Suprapubic skin (tissue), 4 donors: Measurements from ENCODE around the gene CTCFL. TPM values are rescaled to one million over a fixed set of nuclear protein-coding genes. Genes with fewer than 3 reads are reported as not detected.
"Not testable (repeated sequence)": the region's sequence is repeated elsewhere in the genome, so short reads cannot be mapped to it uniquely, and the experiment has no call there.

Experiments used
- DNase-seq, 2 donors: peaks; one replicate each; pipeline ENCODE4 v3.0.0-alpha.2; 2019; ENCODE audit warnings: low spot score in 2 of 2
- H3K27ac ChIP-seq: fragments of 200-600 bp; sonication (generic); one replicate; pipeline ENCODE4 v1.5.1; 2019
- H3K27me3 ChIP-seq: fragments of 200-600 bp; sonication (generic); one replicate; pipeline ENCODE4 v1.5.1; 2019
- H3K36me3 ChIP-seq: fragments of 200-600 bp; sonication (generic); one replicate; pipeline ENCODE4 v1.5.1; 2019
- H3K4me1 ChIP-seq: fragments of 200-600 bp; sonication (generic); one replicate; pipeline ENCODE4 v1.5.1; 2019
- H3K4me3 ChIP-seq: fragments of 200-600 bp; sonication (generic); one replicate; pipeline ENCODE4 v1.5.1; 2019; ENCODE audit warnings: mild to moderate bottlenecking
- H3K9me3 ChIP-seq: fragments of 200-600 bp; sonication (generic); one replicate; pipeline ENCODE4 v1.5.1; 2019
- EP300 ChIP-seq: sonication (generic); formaldehyde crosslinking; IDR thresholded peaks from one replicate; pipeline ENCODE4 v1.6.1; 2017; ENCODE audit warnings: antibody characterized with exemption
- POLR2A ChIP-seq, 2 donors: fragments of 450-650 bp; IDR thresholded peaks; one replicate each; pipeline ENCODE4 v1.6.1; 2017; ENCODE audit warnings: antibody characterized with exemption in 2 of 2, mild to moderate bottlenecking in 2 of 2, moderate library complexity in 2 of 2
- POLR2AphosphoS5 ChIP-seq, 3 donors: sonication (generic); formaldehyde crosslinking; IDR thresholded peaks; one replicate each; pipeline ENCODE4 v1.6.1; 2017; ENCODE audit warnings: antibody characterized with exemption in 3 of 3
- WGBS: methylation state at CpG from one replicate; pipeline ENCODE4 v1.1.5; 2018; 5-methylcytosine and 5-hydroxymethylcytosine counted together
- total RNA-seq, 4 donors: library from RNA; depleted of rRNA; stranded (reverse); fragments of >200 nt; gene quantifications; one replicate each; pipeline ENCODE4 v1.1.0, GENCODE V29; 2016
- TF ChIP-seq, protein P1 (sequence below), 2 donors: fragments of 200-600 bp in 1 of 2; fragments of 450-650 bp in 1 of 2; sonication (generic) in 1 of 2; IDR thresholded peaks; one replicate each; pipeline ENCODE4 v1.5.1; 2016 to 2019; ENCODE audit warnings: antibody characterized with exemption in 2 of 2, mild to moderate bottlenecking in 1 of 2, moderate library complexity in 1 of 2

Gene CTCFL
- total RNA-seq, 4 donors from 2014 or later: not detected

DNA sequence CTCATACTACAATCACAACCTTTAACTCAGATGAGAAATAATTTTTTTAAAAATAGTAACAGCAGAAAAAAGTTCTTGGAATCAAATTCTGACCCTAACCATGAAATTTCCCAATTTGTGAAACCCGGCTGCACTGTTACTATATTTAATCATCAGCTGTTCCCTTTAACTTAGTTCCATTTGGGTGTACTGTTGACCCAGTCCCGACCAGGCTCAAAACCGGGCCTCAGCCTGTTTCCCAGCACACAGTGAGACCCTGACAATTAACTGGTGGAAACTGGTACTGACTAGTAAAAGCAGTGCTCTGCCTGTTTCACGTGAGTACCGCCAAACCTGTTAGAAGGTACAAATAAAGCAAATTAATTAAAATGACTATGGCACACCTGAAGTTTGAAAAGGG is 7.0 kb downstream of the CTCFL start:
- no peak for TF ChIP-seq POLR2A (IDR thresholded peaks at IDR 0.05)
- H3K27me3 ChIP-seq: no peaks in the 10 kb centered on the region
- no peak for DNase-seq
- WGBS: 91% methylated on average over 5 of the region's 5 CpGs
- H3K9me3 ChIP-seq: no peaks in the 10 kb centered on the region
- H3K27ac ChIP-seq: no peak overlapping the region
- H3K36me3 ChIP-seq: no peaks in the 10 kb centered on the region
- no peak overlapping the region for H3K4me3 ChIP-seq
- H3K4me1 ChIP-seq: peaks cover 8% of the 10 kb centered on the region

DNA sequence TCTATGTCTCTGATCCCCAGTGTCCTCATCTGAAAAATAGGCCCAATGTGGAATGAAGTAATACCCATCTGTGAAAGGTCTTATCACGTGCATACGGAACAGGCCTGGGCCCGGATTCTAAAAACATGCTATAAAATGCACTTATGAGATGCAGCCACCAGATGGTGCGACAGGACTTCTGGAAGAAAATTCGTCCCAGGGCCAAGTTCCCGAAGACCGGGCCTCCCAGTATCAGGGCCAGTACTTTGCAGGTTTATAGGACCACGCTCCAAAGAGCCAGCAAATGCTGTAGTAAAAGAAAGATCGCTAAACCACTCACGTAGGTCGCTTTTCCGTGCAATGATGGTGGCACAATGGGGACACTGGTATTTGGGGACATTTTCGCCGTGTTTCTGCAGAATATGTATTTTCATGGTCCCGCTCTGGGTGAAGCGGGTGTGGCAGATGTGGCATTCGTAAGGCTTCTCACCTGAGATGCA is 10.6 kb downstream of the CTCFL start:
- no peaks in the 10 kb centered on the region for H3K27me3 ChIP-seq
- TF ChIP-seq, protein P1, sequence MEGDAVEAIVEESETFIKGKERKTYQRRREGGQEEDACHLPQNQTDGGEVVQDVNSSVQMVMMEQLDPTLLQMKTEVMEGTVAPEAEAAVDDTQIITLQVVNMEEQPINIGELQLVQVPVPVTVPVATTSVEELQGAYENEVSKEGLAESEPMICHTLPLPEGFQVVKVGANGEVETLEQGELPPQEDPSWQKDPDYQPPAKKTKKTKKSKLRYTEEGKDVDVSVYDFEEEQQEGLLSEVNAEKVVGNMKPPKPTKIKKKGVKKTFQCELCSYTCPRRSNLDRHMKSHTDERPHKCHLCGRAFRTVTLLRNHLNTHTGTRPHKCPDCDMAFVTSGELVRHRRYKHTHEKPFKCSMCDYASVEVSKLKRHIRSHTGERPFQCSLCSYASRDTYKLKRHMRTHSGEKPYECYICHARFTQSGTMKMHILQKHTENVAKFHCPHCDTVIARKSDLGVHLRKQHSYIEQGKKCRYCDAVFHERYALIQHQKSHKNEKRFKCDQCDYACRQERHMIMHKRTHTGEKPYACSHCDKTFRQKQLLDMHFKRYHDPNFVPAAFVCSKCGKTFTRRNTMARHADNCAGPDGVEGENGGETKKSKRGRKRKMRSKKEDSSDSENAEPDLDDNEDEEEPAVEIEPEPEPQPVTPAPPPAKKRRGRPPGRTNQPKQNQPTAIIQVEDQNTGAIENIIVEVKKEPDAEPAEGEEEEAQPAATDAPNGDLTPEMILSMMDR (IDR thresholded peaks at IDR 0.05): peak; percentile 61 to 65
- no peak for TF ChIP-seq POLR2A (IDR thresholded peaks at IDR 0.05)
- peak; percentile 79 to 86 for DNase-seq
- no peak overlapping the region for H3K4me3 ChIP-seq
- H3K4me1 ChIP-seq: peaks cover 8% of the 10 kb centered on the region
- H3K36me3 ChIP-seq: no peaks in the 10 kb centered on the region
- WGBS: 31% methylated on average over 16 of the region's 17 CpGs
- H3K9me3 ChIP-seq: no peaks in the 10 kb centered on the region
- no peak overlapping the region for H3K27ac ChIP-seq

DNA sequence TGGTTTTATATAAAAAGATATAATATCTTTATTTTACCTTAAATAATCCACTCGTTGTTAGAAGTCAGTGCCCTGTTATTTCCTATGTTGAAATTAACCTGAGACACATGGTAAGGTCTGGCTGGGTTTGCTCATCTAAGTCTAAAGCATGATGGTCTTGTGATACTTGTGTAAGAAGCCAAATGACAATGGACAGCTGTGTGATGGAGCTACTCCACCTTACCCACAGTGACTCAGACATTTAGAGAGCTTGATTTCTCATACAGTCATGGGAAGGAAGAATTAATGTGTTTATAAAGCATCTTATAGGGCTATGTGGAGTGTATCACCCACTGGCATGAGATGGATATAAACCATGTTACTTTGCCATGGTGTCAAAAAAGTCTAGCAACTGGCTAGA is 11.7 kb downstream of the CTCFL start:
- Histone ChIP-seq H3K27ac (no peak overlapping the region), H3K36me3 (no peaks in the 10 kb centered on the region), H3K4me3 (no peak overlapping the region), H3K4me1 (peaks cover 8% of the 10 kb centered on the region), H3K27me3 (no peaks in the 10 kb centered on the region), H3K9me3 (no peaks in the 10 kb centered on the region)
- TF ChIP-seq POLR2A (IDR thresholded peaks at IDR 0.05) (no peak), POLR2AphosphoS5 (IDR thresholded peaks at IDR 0.05) (no peak), EP300 (no peak)
- TF ChIP-seq, protein P1 (IDR thresholded peaks at IDR 0.05): no peak
- 83% methylated on average over 1 of the region's 1 CpG for WGBS
- DNase-seq: no peak

DNA sequence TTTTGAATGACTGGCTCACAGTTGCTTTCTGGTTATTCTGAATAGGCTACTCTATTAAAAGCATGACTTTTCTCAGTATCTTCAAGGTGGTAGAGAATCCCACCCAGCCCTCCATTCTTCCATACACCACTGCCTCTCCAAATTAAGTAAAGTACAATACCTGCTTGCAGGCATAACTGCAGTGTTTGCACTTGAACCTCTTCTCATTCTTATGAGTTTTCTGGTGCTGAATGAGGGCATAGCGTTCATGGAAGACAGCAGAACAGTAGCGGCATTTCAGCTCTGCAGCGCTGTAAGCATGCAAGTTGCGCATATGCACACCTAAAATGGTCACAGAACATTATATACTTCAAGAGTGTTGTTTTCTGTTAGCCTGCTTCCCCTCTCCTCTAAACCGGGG is 12.5 kb downstream of the CTCFL start:
- H3K4me1 ChIP-seq: peaks cover 9% of the 10 kb centered on the region
- no peak for DNase-seq
- no peak overlapping the region for H3K4me3 ChIP-seq
- H3K9me3 ChIP-seq: no peaks in the 10 kb centered on the region
- no peaks in the 10 kb centered on the region for H3K36me3 ChIP-seq
- peaks cover 1% of the 10 kb centered on the region for H3K27me3 ChIP-seq
- TF ChIP-seq, protein P1 (IDR thresholded peaks at IDR 0.05): no peak
- TF ChIP-seq POLR2AphosphoS5 (IDR thresholded peaks at IDR 0.05) (no peak), POLR2A (IDR thresholded peaks at IDR 0.05) (no peak), EP300 (no peak)
- no peak overlapping the region for H3K27ac ChIP-seq
- 77% methylated on average over 5 of the region's 5 CpGs for WGBS

DNA sequence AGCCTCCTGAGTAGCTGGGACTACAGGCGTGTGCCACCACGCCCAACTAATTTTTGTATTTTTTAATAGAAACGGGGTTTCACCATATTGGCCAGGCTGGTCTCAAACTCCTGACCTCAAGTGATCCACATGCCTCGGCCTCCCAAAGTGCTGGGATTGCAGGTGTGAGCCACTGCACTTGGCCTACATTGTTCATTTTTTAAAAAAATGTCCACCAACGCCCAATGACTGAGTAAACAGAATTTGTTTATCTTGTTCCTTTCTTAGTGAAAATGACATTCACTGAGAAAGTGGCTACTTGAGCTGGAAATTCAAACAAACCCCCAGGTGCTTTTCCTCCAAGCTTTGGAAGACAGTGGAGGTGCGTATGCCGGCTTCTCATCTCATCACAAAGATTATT is 13.2 kb downstream of the CTCFL start:
- WGBS: 91% methylated on average over 7 of the region's 7 CpGs
- not testable (repeated sequence) for H3K27ac ChIP-seq, H3K36me3 ChIP-seq, H3K27me3 ChIP-seq, H3K4me3 ChIP-seq, DNase-seq, H3K9me3 ChIP-seq
- peaks cover 12% of the 10 kb centered on the region for H3K4me1 ChIP-seq

DNA sequence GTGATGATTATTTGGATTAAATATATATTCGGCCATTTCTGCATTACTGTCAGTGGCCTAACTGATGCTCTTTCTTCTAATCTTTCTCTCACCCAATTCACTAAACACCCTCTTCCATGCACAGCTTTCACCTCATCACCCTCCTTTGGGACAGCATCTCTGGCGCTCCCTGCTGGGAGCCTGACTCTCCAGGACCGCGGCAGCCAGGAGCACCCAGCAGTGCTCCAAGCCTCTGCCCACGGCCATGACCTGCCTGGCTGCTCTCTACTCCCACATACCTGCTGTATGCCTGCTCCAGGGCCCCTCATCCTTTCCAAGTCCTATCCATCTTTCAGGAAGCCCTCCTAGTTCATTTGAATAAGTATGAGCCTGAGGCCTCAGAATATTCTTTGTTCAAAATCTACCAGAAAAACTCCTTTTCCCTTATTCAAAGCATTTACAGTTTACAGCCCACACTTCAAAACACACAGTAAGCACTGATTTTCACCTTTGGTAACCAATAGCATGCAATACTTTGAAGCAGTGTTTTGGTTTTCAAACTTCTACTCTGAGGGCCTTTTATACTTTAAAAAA is 15.2 kb downstream of the CTCFL start:
- no peaks in the 10 kb centered on the region for H3K9me3 ChIP-seq
- no peak overlapping the region for H3K27ac ChIP-seq
- no peak overlapping the region for H3K4me3 ChIP-seq
- TF ChIP-seq POLR2AphosphoS5 (IDR thresholded peaks at IDR 0.05) (no peak), POLR2A (IDR thresholded peaks at IDR 0.05) (no peak), EP300 (no peak)
- TF ChIP-seq, protein P1 (IDR thresholded peaks at IDR 0.05): no peak
- peaks cover 9% of the 10 kb centered on the region for H3K27me3 ChIP-seq
- H3K4me1 ChIP-seq: peaks cover 12% of the 10 kb centered on the region
- H3K36me3 ChIP-seq: no peaks in the 10 kb centered on the region
- no peak for DNase-seq
- WGBS: 46% methylated on average over 5 of the region's 5 CpGs
